Right kidney (tissue), 1 donor: ENCODE measurements around the gene E2F2.

ENCODE experiments used
- DNase-seq: peaks from one replicate; pipeline ENCODE4 v3.0.0-alpha.2; 2016

The E2F2 gene

DNA sequence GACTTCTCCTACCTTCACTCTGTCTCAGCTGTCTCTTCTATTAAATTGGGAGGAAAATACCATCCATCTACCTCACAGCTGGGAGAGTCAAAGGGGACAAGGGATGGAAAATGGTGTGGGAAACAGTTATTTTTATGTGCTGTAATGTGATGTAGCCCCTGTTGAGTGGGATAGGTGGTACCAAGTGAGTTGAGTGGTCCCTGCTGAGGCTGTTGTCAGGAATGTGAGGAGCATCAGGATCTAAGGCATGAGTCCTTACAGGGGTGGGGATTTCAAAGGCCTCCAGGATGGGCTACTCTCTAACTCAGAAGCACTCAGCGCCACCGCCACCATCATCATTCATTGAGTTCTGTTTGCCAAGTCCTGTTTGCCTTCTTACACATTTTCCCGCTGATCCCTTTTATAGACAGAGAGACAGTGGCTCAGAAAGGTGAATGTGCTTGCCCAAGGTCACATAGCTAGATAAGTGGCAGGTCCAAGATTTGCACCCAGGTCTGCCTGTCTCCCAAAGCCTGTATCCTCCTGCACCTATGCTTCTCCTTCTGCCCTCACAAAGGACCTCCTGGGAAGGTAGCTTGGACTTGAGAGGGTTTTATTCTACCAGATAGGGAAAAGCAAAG, 32.8 kb upstream of the E2F2 start:
- DNase-seq = no peak

DNA sequence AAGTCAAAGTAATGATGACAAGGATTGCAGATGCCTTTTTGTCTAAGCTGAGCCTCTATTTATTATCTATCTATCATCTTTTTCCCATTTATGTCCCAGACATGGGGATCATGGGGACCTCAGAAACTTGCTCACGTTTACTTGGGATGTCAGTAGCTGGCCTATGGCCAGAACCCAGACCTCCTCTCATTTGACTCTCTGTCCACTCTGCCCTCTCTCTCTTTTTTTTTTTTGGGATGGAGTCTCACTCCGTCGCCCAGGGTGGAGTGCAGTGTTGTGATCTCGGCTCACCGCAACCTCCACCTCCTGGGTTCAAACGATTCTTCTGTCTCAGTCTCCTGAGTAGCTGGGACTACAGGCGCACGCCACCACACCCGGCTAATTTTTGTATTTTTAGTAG, 32.0 kb upstream of the E2F2 start:
- DNase-seq = peak; percentile 28

DNA sequence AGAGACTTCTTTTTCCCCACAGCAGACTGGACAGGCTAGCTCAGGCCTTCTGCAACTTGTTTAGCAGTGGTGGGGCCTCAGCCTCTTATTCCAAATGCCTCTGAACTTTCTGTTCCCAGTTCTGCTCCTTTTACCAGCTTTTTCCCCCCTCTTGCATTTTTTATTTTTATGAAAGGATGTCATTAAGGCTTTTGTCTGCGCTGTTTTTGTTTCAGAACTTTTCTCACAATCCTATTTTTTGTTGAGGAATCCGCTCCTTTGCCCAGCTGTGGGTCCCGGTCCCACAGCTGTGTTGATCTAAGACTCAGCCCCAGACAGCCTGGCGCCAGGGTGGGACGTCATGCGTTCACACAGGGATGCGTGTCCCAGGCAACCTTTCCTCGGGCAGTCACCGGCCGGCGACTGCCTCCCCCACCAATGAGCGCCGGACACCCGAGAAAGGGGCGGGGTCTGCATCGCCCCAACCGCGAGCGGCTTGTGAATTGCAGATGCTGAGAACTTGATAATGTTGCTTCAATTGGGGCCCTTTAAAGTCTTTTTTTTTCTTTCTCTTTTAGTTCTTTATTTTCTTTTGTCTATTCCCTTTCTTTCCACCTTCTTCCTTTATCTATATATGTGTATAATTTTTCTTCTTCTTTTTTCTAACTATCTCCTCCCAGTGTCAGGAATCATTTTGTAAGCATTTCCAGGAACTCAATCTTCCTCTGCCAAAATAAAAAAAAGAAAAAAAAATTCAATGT, 31.3 kb upstream of the E2F2 start:
- peak; percentile 89 for DNase-seq

- no peak for DNase-seq
These were observed 30.7 kb upstream of the E2F2 start for GRCh38 chr1:23561813-23562100.

- DNase-seq = peak; percentile 28
These were observed 30.2 kb upstream of the E2F2 start for GRCh38 chr1:23561076-23561812.

GRCh38 chr1:23559985-23560741, 29.1 kb upstream of the E2F2 start:
- DNase-seq = no peak

- DNase-seq = peak; percentile 96
These were observed 28.3 kb upstream of the E2F2 start, which contains the start of gene ID3 for GRCh38 chr1:23559136-23559984. ID3 (minus strand) TSS chr1:23559501; CDS start chr1:23559426, 75 bp downstream.

- no peak for DNase-seq
These were observed 27.8 kb upstream of the E2F2 start for GRCh38 chr1:23558872-23559135.

DNA sequence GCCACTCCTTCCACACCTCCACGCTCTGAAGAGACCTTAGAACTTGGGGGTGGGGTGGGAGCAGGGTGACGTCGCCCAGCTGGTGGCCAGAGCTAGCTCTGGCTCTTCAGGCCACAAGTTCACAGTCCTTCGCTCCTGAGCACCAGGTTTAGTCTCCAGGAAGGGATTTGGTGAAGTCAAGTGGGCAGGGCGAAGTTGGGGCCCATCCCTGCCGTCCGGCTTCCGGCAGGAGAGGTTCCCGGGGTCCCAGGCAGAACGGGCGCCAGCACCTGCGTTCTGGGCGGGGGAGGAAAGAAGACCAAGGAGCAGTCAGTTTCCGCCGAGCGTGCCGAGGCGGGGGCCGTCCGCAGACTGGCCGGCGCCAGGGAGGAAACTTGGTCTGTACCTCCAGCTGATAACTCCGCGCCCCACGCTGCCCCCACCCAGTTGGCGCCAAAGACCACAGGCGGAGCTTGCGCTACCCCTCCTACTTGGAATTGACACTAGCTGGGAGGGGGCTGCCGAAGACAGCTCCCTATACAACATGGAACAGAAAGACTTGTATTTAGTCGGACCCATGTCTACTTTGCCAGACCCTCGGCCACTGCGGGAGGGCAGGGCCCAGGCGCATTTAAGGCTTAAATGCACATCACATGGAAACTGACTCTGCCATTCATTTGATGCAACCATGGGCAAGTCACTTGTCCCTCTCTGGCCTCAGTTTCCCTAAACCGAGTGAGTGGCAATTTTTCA, 27.3 kb upstream of the E2F2 start:
- peak; percentile 71 for DNase-seq

GRCh38 chr1:23557471-23558124, 26.6 kb upstream of the E2F2 start:
- DNase-seq = no peak

- peak; percentile 42 for DNase-seq
These were observed 25.8 kb upstream of the E2F2 start for GRCh38 chr1:23556635-23557470.

DNA sequence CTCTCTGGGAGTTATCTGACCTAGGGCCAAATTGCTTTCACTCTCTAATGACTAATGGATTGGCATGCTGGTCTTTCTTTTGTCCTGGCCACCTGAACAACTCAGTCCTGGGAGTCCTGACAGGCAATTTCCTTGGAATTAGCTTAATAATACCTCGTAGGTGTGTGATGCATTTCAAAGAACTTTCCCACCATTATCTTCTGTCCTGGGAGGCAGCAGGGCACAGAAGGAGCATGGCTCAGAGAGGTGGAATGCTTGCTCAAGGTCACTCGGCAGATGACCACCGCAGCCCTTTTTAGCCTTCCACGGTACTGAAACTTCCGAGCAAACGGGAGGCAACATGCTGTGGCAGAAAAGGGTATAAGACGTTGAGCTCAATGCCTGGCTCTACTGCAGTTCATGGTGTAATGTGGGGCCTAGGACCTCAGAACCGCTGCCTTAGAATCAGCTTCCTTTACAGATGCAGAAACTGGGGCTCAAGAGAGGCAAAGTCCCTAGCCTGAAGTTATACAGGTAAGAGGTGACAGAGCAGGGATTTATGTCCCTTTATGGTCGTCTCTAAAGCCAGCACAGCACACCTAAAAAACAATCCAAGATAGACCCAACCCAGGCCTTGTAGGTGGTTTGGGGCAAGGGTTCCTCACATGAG, 25.1 kb upstream of the E2F2 start:
- peak; percentile 54 for DNase-seq

DNA sequence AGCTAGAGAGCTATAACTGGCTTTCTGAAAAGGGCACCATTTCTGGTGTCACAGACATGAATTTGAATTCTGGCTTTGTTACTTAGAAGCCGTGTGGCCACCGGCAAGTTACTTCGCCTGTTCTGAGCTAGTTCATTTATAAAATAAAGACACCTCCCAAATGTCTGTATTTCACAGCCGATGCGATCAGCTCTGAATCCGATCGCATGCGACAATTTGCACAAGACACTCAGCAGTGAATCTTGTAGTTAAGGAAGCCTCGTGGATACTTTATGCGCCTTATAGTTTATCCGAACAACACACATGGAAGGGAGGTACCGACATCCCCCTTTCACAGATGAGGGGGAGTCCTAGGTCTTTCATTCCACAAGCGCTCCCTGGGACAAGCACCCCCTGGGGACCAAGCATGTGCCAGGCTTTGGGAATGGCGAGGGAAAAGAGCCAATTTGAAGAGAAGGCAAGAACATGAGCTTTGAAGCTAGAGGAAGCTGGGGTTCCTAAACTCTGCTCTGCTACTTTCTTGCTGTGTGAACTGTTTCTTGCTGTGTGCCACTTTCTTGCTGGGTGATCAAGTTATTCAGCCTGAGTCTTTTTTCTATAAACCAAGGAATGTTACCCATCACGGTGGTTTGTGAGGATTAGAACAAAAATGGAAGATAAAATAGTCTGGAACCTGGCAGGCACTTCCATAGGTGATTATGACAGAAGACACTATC, 24.4 kb upstream of the E2F2 start:
- peak; percentile 75 for DNase-seq

- peak; percentile 93 for DNase-seq
These were observed 23.6 kb upstream of the E2F2 start for GRCh38 chr1:23554481-23555269.

DNA sequence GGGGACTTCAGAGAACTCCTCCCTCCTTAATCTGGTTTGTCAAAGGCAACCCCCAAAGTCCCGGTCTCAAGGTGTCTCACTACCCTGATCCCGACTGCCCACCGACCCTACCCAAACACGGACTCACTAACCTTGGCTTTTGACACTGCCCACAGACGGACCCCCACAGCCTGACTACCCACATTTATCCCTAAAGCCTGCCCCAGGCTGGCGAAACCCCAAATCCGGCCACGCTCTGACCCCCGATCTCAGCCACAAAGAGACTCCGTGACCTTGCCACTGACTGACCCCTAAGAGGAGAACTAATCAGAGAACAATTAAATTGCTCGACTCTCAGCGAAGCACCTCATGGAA, 23.1 kb upstream of the E2F2 start:
- DNase-seq = no peak

- peak; percentile 18 for DNase-seq
These were observed 22.4 kb upstream of the E2F2 start for GRCh38 chr1:23553231-23554126.

DNA sequence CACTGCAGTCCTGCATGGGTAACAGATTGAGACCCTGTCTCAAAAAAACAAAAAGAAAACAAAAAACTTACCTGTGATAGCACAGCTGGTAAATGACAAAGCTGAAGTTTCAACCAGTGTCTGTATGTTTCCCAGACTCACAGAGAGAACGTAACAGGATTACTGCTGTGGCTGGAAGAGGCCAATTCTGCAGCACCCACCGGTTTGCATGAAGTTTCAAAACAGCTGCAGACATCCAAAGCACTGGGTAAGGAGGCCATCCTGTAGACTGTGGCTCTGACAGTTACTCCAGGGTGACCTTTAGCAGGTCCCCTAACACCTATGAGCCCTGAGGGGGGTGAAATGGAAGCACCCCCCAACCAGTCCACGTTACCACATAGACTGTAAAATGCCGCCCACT, 20.8 kb upstream of the E2F2 start:
- DNase-seq = no peak
